Keratinocyte (primary cell): ENCODE data around the gene GRM7. TPM values are rescaled to one million over a fixed set of nuclear protein-coding genes. Genes with fewer than 3 reads are reported as not detected.

Source experiments
- DNase-seq: peaks from one replicate; pipeline ENCODE4 v3.0.0-alpha.2; 2011; ENCODE audit warnings: low read depth, missing footprints, low spot score
- FAIRE-seq: peaks from 2 replicates; lab custom pipeline; 2011; peaks lifted over from hg19 to GRCh38; lab: Jason Lieb, UNC
- H2AFZ ChIP-seq: 2 replicates; pipeline ENCODE4 v1.6.0; 2012; ENCODE audit warnings: low read length, control low read depth, inconsistent platforms; ENCODE audit not compliant: control insufficient read depth
- H3K27ac ChIP-seq: 2 replicates; pipeline ENCODE4 v1.5.1; 2011; ENCODE audit warnings: low read length; ENCODE audit not compliant: control insufficient read depth, insufficient read depth
- H3K27me3 ChIP-seq: 3 replicates; pipeline ENCODE4 v1.6.0; 2011; ENCODE audit warnings: low read length; ENCODE audit not compliant: control insufficient read depth, insufficient read depth; ENCODE audit errors: extremely low read depth
- H3K36me3 ChIP-seq, 2 experiments: 2 replicates in 1 of 2; 3 replicates in 1 of 2; pipeline ENCODE4 v1.5.1; 2011; ENCODE audit warnings: low read length in 2 of 2, mild to moderate bottlenecking in 1 of 2; ENCODE audit not compliant: control insufficient read depth in 2 of 2, insufficient read depth in 2 of 2; ENCODE audit errors: extremely low read depth in 1 of 2
- H3K4me1 ChIP-seq: 3 replicates; pipeline ENCODE4 v1.5.1; 2011; ENCODE audit warnings: low read length; ENCODE audit not compliant: control insufficient read depth, insufficient read depth; ENCODE audit errors: extremely low read depth
- H3K4me2 ChIP-seq: 3 replicates; pipeline ENCODE4 v1.6.0; 2011; ENCODE audit warnings: low read depth, low read length; ENCODE audit not compliant: control insufficient read depth, insufficient read depth; ENCODE audit errors: extremely low read depth
- H3K4me3 ChIP-seq, 3 experiments: fragments of 200-600 bp in 1 of 3; sonication (generic) in 1 of 3; 2 replicates in 2 of 3; 3 replicates in 1 of 3; pipeline ENCODE4 v1.5.1; 2011 to 2016; ENCODE audit warnings: low read length in 3 of 3, mild to moderate bottlenecking in 3 of 3, control low read depth in 2 of 3, inconsistent platforms in 1 of 3, low read depth in 1 of 3, mixed read lengths in 1 of 3, mixed run types in 1 of 3, moderate library complexity in 1 of 3; ENCODE audit not compliant: control insufficient read depth in 2 of 3, insufficient read depth in 2 of 3; ENCODE audit errors: extremely low read depth in 1 of 3
- H3K79me2 ChIP-seq: 2 replicates; pipeline ENCODE4 v1.6.0; 2012; ENCODE audit warnings: low read length; ENCODE audit not compliant: control insufficient read depth, insufficient read depth
- H3K9ac ChIP-seq: 3 replicates; pipeline ENCODE4 v1.6.0; 2011; ENCODE audit warnings: low read length; ENCODE audit not compliant: control insufficient read depth, insufficient read depth; ENCODE audit errors: extremely low read depth
- H3K9me1 ChIP-seq: 3 replicates; pipeline ENCODE4 v1.6.0; 2011; ENCODE audit warnings: low read length; ENCODE audit not compliant: control insufficient read depth, insufficient read depth; ENCODE audit errors: extremely low read depth
- H3K9me3 ChIP-seq: 2 replicates; pipeline ENCODE4 v1.5.1; 2012; ENCODE audit warnings: low read depth, low read length; ENCODE audit not compliant: control insufficient read depth
- H4K20me1 ChIP-seq: 3 replicates; pipeline ENCODE4 v1.6.0; 2011; ENCODE audit warnings: low read length; ENCODE audit not compliant: control insufficient read depth, insufficient read depth; ENCODE audit errors: extremely low read depth
- CTCF ChIP-seq, 3 experiments: IDR thresholded peaks in 1 of 3; conservative IDR thresholded peaks in 1 of 3; optimal IDR thresholded peaks in 1 of 3; 2 replicates in 2 of 3; 3 replicates in 1 of 3; pipeline versions ENCODE3 to v1.5.1; 2011; ENCODE audit warnings: low read length in 3 of 3, mild to moderate bottlenecking in 3 of 3, moderate library complexity in 2 of 3, control low read depth in 1 of 3, inconsistent platforms in 1 of 3; ENCODE audit not compliant: insufficient read depth in 2 of 3; ENCODE audit errors: extremely low read depth in 1 of 3
- EZH2 ChIP-seq: IDR thresholded peaks from one replicate; pipeline ENCODE4 v1.6.1; 2012; ENCODE audit warnings: inconsistent platforms, mild to moderate bottlenecking, low read length, moderate library complexity
- dilution Hi-C: fragments of 300-500 bp; cut with MboI; formaldehyde crosslinking; loops from one replicate; pipeline ENCODE4 v1.7.0; 2020; ENCODE audit warnings: low sequenced_read_pairs; ENCODE audit not compliant: extremely low pct_ligation_motif_present
- polyA plus RNA-seq, 5 experiments: library from polyadenylated mRNA; depleted of rRNA in 3 of 5; stranded (reverse) in 3 of 5; stranded (forward) in 1 of 5; unstranded in 1 of 5; fragments of >200 nt; gene quantifications; 1 replicate in 1 of 5; 2 replicates in 3 of 5; 3 replicates in 1 of 5; pipeline versions ENCODE4 v1.2.1 to v1.2.3, GENCODE V29; 2011 to 2012; ENCODE audit warnings: missing spikeins in 2 of 5, low read depth in 1 of 5, low replicate concordance in 1 of 5

Gene GRM7
- polyA plus RNA-seq, 1 donor (not counting 4 experiments of a cell fraction or from before 2014, with no cell fraction given) = not detected

DNA sequence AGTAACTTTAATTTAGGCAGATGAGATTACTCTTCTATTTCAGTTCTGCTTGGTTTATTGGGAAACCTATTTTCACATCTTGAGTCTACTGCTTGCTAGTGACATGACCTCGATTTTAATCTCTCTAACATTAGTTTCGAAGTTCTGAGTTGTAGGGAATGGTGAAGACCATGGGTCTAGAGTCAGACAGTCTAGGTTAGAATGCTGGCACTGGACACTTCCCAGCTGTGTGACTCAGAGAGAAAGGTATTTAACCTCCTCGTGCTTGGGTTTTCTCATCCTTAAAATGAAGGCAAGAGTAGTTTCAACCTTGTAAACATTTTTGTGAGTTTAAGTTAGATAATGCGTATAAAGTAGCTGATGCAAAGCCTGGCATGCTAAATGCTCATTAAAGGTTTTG, 422.1 kb downstream of the GRM7 start:
- no peaks in the 10 kb centered on the region for H3K79me2 ChIP-seq
- dilution Hi-C loops = no loop called here
- DNase-seq = no peak
- no peaks in the 10 kb centered on the region for H3K9me3 ChIP-seq
- H2AFZ ChIP-seq = no peak overlapping the region
- no peak for TF ChIP-seq CTCF (optimal IDR thresholded peaks at IDR 0.05 in 1 of 3, IDR thresholded peaks at IDR 0.05 in 1 of 3, conservative IDR thresholded peaks at IDR 0.05 in 1 of 3; ENCODE audit: extremely low read depth in 1 of 3, insufficient read depth in 2 of 3, low read length in 3 of 3)
- TF ChIP-seq EZH2 = no peak
- H3K9ac ChIP-seq = no peak overlapping the region
- no peaks in the 10 kb centered on the region for H3K27me3 ChIP-seq
- H3K36me3 ChIP-seq = no peaks in the 10 kb centered on the region
- no peak for FAIRE-seq
- no peak overlapping the region for H3K27ac ChIP-seq
- H3K4me3 ChIP-seq = no peak overlapping the region
- no peaks in the 10 kb centered on the region for H3K9me1 ChIP-seq
- no peaks in the 10 kb centered on the region for H4K20me1 ChIP-seq
- H3K4me2 ChIP-seq = no peak overlapping the region
- no peaks in the 10 kb centered on the region for H3K4me1 ChIP-seq

- Histone ChIP-seq H3K27me3 (no peaks in the 10 kb centered on the region), H2AFZ (no peak overlapping the region), H3K9me3 (no peaks in the 10 kb centered on the region), H4K20me1 (no peaks in the 10 kb centered on the region), H3K27ac (no peak overlapping the region), H3K36me3 (no peaks in the 10 kb centered on the region), H3K4me2 (no peak overlapping the region), H3K4me3 (no peak overlapping the region), H3K4me1 (no peaks in the 10 kb centered on the region), H3K9me1 (no peaks in the 10 kb centered on the region), H3K79me2 (no peaks in the 10 kb centered on the region), H3K9ac (no peak overlapping the region)
- TF ChIP-seq EZH2 (no peak), CTCF (optimal IDR thresholded peaks at IDR 0.05 in 1 of 3, IDR thresholded peaks at IDR 0.05 in 1 of 3, conservative IDR thresholded peaks at IDR 0.05 in 1 of 3; ENCODE audit: extremely low read depth in 1 of 3, insufficient read depth in 2 of 3, low read length in 3 of 3) (peak in 2 of 3 experiments; percentile 24 to 51)
- no peak for FAIRE-seq
- dilution Hi-C loops = no loop called here
- DNase-seq = no peak
Observed at GRCh38 chr3:7285505-7285904, 424.6 kb downstream of the GRM7 start.
